Pancreas (tissue), 10 donors: ENCODE data around the gene IER5. TPM values are rescaled to one million over a fixed set of nuclear protein-coding genes. Genes with fewer than 3 reads are reported as not detected.

Experiments
- ATAC-seq, 4 donors: fragments of 200-7000 bp; cut with Tn5 transposase; one replicate each; pipeline versions ENCODE4 v1.8.0 to v1.9.1; 2020; ENCODE audit warnings: mild to moderate bottlenecking in 4 of 4, moderate library complexity in 4 of 4
- DNase-seq, 6 donors: peaks; one replicate each; pipeline ENCODE4 v3.0.0-alpha.2; 2020
- FAIRE-seq: peaks from 2 replicates; lab custom pipeline; 2012; peaks lifted over from hg19 to GRCh38; lab: Jason Lieb, UNC
- H3K27ac ChIP-seq, 4 donors: fragments of 200-600 bp; sonication (generic); 1 replicate in 3 of 4; 2 replicates in 1 of 4; pipeline versions ENCODE4 v1.5.0 to v1.8.0; 2020
- H3K27me3 ChIP-seq, 4 donors: fragments of 200-600 bp; one replicate each; pipeline ENCODE4 v1.8.0; 2021
- H3K36me3 ChIP-seq, 3 donors: fragments of 200-600 bp; sonication (generic) in 1 of 3; one replicate each; pipeline versions ENCODE4 v1.5.0 to v1.8.0; 2020 to 2021
- H3K4me1 ChIP-seq, 3 donors: fragments of 200-600 bp; one replicate each; pipeline ENCODE4 v1.8.0; 2021
- H3K4me3 ChIP-seq, 4 donors: fragments of 200-600 bp; sonication (generic) in 2 of 4; one replicate each; pipeline versions ENCODE4 v1.5.0 to v1.8.0; 2020 to 2021
- H3K9me3 ChIP-seq, 4 donors: fragments of 200-600 bp; one replicate each; pipeline ENCODE4 v1.8.0; 2021
- WGBS, 2 donors: extraction: QIAGEN DNeasy Blood & Tissue Kit; methylation state at CpG; one replicate each; pipeline ENCODE4 v1.1.7; 2013; 5-methylcytosine and 5-hydroxymethylcytosine counted together
- intact Hi-C, 3 donors: fragments of 100-400 bp; cut with DNase I; formaldehyde crosslinking; loops; one replicate each; pipeline versions ENCODE4 v1.11.1 to v1.14.2; 2022
- polyA plus RNA-seq, 2 donors: library from polyadenylated mRNA; stranded (reverse); fragments of 200-250 nt; gene quantifications; one replicate each; pipeline ENCODE4 v1.2.3, GENCODE V29; 2013
- total RNA-seq, 6 donors: library from RNA; stranded (reverse); fragmentation: NEBNext Ultra II Directional in 4 of 6; extraction: Animal tissue kit (Norgen Biotek cat#: 25700) in 4 of 6; gene quantifications; one replicate each; pipeline versions ENCODE4 v1.2.1 to v1.2.4, GENCODE V29; 2021 to 2023
- TF ChIP-seq, protein P1 (sequence below), 4 donors: fragments of 200-600 bp; sonication (generic) in 3 of 4; IDR thresholded peaks; one replicate each; pipeline versions ENCODE4 v1.5.0 to v1.8.0; 2021; ENCODE audit warnings: antibody characterized with exemption in 4 of 4
- donor health status: healthy with polysubstance abuse.
- donor health status: DM: no; HTN: no; CAD: no; lungs with moderate emphysema.
- donor health status: DM: no; HTN: no; CAD: no.
- donor health status: control.
- donor health status: control.
- donor health status: Bipolar disorder and iron deficiency.
- donor health status: DM: yes; HTN: yes; CAD: no.
- donor health status: DM: no; HTN: no; CAD: no.
- donor health status: DM: no; HTN: no; CAD: no.
- donor health status: DM: yes; HTN: yes; CAD: no.

IER5 gene
- total and polyA plus RNA-seq, 8 donors, result 2.3 to 6.8 (median 3.3) TPM

DNA sequence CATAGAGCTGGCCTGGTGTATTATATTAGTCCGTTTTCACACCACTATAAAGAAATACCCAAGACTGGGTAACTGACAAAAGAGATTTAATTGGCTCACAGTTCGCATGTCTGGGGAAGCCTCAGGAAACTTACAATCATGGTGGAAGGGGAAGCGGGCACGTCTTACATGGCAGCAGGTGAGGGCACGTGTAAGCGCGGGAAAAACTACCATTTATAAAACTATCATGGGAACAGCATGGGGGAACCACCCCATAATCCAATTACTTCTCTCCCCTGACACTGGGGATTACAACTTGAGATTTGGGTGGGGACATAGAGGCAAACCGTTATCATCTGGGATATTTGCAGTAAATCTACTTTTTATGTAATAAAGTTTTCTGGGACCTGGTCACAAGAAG is 6.8 kb downstream of the IER5 start:
- no peaks in the 10 kb centered on the region for H3K36me3 ChIP-seq
- WGBS, 2 donors, result 89 to 91% methylated on average over 8 of the region's 8 CpGs
- FAIRE-seq (no peak), DNase-seq (no peak), ATAC-seq (no peak)
- intact Hi-C loops, result no loop called here
- no peaks in the 10 kb centered on the region for H3K27me3 ChIP-seq
- H3K27ac ChIP-seq, result no peak overlapping the region
- TF ChIP-seq, protein P1, sequence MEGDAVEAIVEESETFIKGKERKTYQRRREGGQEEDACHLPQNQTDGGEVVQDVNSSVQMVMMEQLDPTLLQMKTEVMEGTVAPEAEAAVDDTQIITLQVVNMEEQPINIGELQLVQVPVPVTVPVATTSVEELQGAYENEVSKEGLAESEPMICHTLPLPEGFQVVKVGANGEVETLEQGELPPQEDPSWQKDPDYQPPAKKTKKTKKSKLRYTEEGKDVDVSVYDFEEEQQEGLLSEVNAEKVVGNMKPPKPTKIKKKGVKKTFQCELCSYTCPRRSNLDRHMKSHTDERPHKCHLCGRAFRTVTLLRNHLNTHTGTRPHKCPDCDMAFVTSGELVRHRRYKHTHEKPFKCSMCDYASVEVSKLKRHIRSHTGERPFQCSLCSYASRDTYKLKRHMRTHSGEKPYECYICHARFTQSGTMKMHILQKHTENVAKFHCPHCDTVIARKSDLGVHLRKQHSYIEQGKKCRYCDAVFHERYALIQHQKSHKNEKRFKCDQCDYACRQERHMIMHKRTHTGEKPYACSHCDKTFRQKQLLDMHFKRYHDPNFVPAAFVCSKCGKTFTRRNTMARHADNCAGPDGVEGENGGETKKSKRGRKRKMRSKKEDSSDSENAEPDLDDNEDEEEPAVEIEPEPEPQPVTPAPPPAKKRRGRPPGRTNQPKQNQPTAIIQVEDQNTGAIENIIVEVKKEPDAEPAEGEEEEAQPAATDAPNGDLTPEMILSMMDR (IDR thresholded peaks at IDR 0.05), result no peak
- H3K4me3 ChIP-seq, result no peak overlapping the region
- no peaks in the 10 kb centered on the region for H3K9me3 ChIP-seq
- peaks cover 0 to 5% (median 3%) of the 10 kb centered on the region in 3 donors for H3K4me1 ChIP-seq

DNA sequence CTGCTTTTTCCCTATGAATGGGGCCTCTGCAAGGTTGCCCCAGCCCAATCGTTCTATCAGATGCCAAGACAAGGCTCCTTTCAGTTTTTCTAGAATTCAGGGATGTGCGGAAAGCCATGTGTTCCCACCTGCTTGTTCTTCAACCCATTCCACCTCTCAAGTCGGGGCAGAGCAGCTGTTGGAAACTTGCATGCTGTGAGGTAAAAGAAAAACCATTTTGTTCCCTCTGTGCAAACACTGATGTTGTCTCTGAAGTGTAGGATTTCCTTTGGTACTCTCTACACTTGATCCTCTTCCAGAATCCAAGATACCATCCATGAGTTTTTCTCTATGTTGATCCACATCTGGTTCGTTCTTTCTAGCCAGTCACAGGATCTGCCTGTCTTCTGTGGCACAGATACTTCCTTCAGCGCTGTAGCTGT is 7.3 kb downstream of the IER5 start:
- H3K9me3 ChIP-seq, result no peaks in the 10 kb centered on the region
- DNase-seq (no peak), FAIRE-seq (no peak), ATAC-seq (no peak)
- no peaks in the 10 kb centered on the region for H3K27me3 ChIP-seq
- no peak overlapping the region for H3K4me3 ChIP-seq
- TF ChIP-seq, protein P1 (IDR thresholded peaks at IDR 0.05), result no peak
- H3K4me1 ChIP-seq, result peaks cover 0 to 5% (median 3%) of the 10 kb centered on the region in 3 donors
- no peak overlapping the region for H3K27ac ChIP-seq
- WGBS, 2 donors, result 72 to 79% methylated on average over 5 of the region's 5 CpGs
- no peaks in the 10 kb centered on the region for H3K36me3 ChIP-seq
- intact Hi-C loops, result no loop called here

DNA sequence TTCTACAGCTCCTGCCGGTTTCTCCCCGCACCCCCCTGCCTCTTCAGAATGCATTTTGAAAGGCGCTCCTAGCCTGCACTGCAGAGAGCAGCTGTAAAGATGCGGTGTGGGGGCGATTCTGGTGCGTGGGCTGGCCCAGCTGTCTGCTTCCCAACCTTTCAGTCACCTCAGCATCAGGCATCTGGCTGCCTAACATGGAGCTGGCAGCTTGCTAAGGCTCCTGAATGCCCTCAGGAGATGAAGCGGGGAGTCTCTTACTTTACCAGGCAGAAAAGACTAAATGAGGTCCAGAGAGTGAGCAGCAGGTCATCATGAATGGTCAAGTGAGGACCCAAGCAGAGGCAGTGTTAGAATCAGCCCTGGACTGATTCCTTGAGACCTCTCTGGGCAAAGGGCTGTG is 8.7 kb downstream of the IER5 start:
- H3K4me3 ChIP-seq, result no peak overlapping the region
- ATAC-seq (no peak), DNase-seq (no peak), FAIRE-seq (no peak)
- no peaks in the 10 kb centered on the region for H3K4me1 ChIP-seq
- H3K36me3 ChIP-seq, result no peaks in the 10 kb centered on the region
- H3K27me3 ChIP-seq, result no peaks in the 10 kb centered on the region
- no peaks in the 10 kb centered on the region for H3K9me3 ChIP-seq
- intact Hi-C loops, result no loop called here
- H3K27ac ChIP-seq, result no peak overlapping the region
- 65 to 69% methylated on average over 7 of the region's 7 CpGs for WGBS, 2 donors
- TF ChIP-seq, protein P1 (IDR thresholded peaks at IDR 0.05), result no peak

DNA sequence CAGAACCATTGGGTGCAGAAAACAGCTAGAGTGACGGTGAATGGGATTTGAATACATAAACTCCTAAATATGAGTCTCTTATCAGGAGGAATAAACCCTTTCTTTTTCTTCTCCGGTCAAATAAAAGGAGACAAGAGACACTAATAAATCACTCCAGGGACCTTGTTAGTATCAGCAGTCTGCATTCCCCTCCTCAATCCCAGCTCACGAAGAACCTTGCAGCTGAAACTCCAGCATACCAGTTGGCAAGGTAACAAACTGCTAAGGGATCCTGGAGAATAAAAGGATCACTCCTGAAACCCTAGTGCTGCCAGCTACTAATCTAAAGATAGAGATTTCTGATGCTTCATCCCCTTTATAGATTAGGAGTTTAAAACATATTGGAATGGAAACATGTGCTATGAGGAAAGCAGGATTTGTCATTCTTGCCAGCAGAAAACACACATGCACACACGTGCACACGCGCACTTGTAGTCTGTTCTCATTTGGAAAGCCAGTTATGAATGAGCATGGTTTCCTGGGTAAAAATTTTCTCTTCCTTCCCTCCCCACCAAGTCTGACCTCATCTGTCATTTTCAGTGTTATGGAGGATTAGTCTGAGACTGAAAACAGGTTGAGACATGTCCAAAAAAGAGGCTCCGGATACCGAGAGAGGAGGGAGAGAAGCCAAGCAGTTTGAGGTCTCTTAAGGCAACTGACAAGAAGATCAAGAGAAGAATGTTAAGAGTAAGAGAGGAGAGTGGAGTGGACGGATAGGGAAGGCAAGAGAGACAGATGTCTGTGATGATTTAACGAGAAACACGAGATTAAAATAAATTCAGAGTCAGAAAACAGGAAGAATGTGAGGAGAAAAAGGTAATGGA is 10.9 kb downstream of the IER5 start:
- no peak for DNase-seq
- Histone ChIP-seq H3K36me3 (no peaks in the 10 kb centered on the region), H3K27ac (no peak overlapping the region), H3K4me3 (no peak overlapping the region), H3K27me3 (no peaks in the 10 kb centered on the region), H3K9me3 (no peaks in the 10 kb centered on the region), H3K4me1 (peaks cover 0 to 4% (median 4%) of the 10 kb centered on the region in 3 donors)
- ATAC-seq, result no peak
- intact Hi-C loops, result no loop called here
- 47 to 54% methylated on average over 11 of the region's 11 CpGs for WGBS, 2 donors
- TF ChIP-seq, protein P1 (IDR thresholded peaks at IDR 0.05), result no peak
- no peak for FAIRE-seq
